HL-60 (cell line): Measurements from ENCODE around the gene BCL11A.

Experiments
- DNase-seq, 2 experiments: peaks; one replicate each; pipeline ENCODE4 v3.0.0-alpha.2; 2010 to 2020; ENCODE audit warnings: low read depth in 1 of 2, low spot score in 1 of 2
- H3K27ac ChIP-seq: fragments of 250-450 bp; sonication (Bioruptor Pico); replicated peaks from 2 replicates; pipeline ENCODE4 v1.5.1; 2020; ENCODE audit warnings: mild to moderate bottlenecking, moderate library complexity
- H3K27me3 ChIP-seq: fragments of 250-450 bp; sonication (Bioruptor Pico); 2 replicates; pipeline ENCODE4 v1.5.1; 2021; ENCODE audit warnings: mild to moderate bottlenecking, moderate library complexity; ENCODE audit not compliant: insufficient read depth, poor library complexity, severe bottlenecking
- H3K4me3 ChIP-seq: replicated peaks from 2 replicates; pipeline ENCODE4 v1.5.1; 2011; ENCODE audit warnings: mild to moderate bottlenecking, control low read depth, low read length; ENCODE audit not compliant: insufficient read depth
- CTCF ChIP-seq: IDR thresholded peaks from one replicate; pipeline ENCODE4 v1.5.1; 2011; ENCODE audit warnings: low read length, control low read depth, inconsistent platforms; ENCODE audit not compliant: insufficient read depth
- GABPA ChIP-seq: IDR thresholded peaks from 2 replicates; pipeline ENCODE4 v1.6.1; 2012; ENCODE audit warnings: low read depth
- POLR2AphosphoS5 ChIP-seq: IDR thresholded peaks from 2 replicates; pipeline ENCODE4 v1.6.1; 2012; ENCODE audit warnings: low read depth
- REST ChIP-seq: IDR thresholded peaks from 2 replicates; pipeline ENCODE4 v1.6.1; 2012; ENCODE audit warnings: low read depth; ENCODE audit not compliant: insufficient replicate concordance
- SPI1 ChIP-seq: IDR thresholded peaks from 2 replicates; pipeline ENCODE4 v1.6.1; 2012; ENCODE audit warnings: low read depth, mild to moderate bottlenecking, borderline replicate concordance

Gene BCL11A

GRCh38 chr2:60441800-60442199, 111.7 kb downstream of the BCL11A start:
- H3K27me3 ChIP-seq, result no peaks in the 10 kb centered on the region
- no peak for DNase-seq
- H3K27ac ChIP-seq, result no peak overlapping the region
- TF ChIP-seq GABPA, result no peak
- no peak for TF ChIP-seq POLR2AphosphoS5
- TF ChIP-seq REST, result no peak
- TF ChIP-seq SPI1, result no peak
- no peak for TF ChIP-seq CTCF
- H3K4me3 ChIP-seq, result no peak overlapping the region

- Histone ChIP-seq H3K4me3 (no peak overlapping the region), H3K27ac (no peak overlapping the region), H3K27me3 (no peaks in the 10 kb centered on the region)
- DNase-seq, result no peak
- TF ChIP-seq GABPA, result no peak
- no peak for TF ChIP-seq SPI1
- no peak for TF ChIP-seq POLR2AphosphoS5
- TF ChIP-seq CTCF, result no peak
- TF ChIP-seq REST, result no peak
These were observed 112.7 kb downstream of the BCL11A start for GRCh38 chr2:60440767-60441163.

- no peaks in the 10 kb centered on the region for H3K27me3 ChIP-seq
- H3K4me3 ChIP-seq, result no peak overlapping the region
- no peak for DNase-seq
- H3K27ac ChIP-seq, result peak overlapping the region; percentile 70
- no peak for TF ChIP-seq POLR2AphosphoS5
- TF ChIP-seq CTCF, result no peak
- TF ChIP-seq REST, result no peak
- no peak for TF ChIP-seq SPI1
- no peak for TF ChIP-seq GABPA
These were observed 113.2 kb downstream of the BCL11A start for GRCh38 chr2:60440079-60440766.
